ENCODE data around the gene AOAH.
"Not testable (repeated sequence)": the region's sequence is repeated elsewhere in the genome, so short reads cannot be mapped to it uniquely, and the experiment has no call there.

AOAH gene

GRCh38 chr7:36654436-36654835 is 69.9 kb downstream of the AOAH start:
- no peak for DNase-seq

DNA sequence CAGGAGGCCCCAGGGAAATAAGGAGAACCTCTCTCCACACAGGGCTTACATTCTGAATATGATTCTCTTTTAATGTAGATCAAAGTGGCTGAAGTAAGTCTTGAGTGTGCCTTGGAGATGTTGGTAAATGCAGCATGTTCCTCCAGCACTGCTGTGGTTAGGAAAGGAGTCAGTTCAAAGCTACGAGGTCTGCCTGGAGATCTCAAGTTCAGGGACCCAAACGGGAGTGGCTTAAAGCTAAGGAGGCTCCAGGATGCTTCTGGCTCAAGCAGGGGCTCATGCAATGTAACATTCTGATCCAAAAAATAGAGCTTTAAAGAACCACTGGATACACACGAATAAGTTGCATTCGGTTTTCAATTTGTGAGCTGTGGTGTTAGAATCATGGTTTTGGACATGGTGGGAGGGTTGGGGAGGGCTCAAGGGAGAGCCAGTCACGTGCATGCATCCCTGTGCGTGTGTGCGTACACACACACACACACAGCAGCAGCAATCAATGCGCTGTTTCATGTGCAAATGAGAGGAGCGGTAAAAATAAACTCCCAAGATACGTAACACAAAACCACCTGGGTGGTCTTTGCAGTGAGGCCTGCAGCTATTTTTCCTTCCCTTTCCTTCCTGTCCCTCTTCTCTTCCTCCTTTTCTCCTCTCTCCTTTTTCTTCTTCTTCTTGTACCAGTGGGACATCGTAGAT is 70.5 kb downstream of the AOAH start:
- no peak for DNase-seq

DNA sequence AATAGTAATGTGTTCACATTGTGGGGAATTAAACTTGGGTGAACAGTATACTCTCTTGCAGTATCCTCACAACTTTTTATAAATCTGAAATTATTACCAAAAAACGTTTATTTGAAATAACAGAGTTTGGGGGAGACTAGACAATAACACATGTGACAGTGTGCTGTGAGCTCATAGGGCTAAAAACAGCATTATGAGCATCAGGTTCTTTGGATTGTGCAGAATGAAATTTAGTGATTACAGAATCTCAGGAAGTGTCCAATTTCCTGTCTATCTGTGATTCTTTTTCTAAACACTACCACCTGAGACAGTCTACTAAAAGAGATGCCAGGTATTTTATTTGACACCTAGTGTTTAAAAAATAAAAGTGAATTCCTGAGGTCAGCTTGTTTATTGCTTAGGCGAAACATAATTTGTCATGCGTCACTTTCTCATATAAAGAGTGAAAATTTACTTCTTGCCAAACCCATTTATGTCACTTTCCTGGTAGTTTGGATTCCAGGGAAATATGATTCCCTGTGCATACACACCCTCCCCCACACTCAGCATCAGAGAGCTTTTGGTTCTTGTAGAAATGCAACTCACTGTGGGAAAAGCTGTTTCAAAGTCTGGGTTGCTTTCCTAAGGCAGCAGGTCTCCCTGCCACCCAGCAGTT is 71.2 kb downstream of the AOAH start:
- DNase-seq: peak; percentile 65

GRCh38 chr7:36652431-36652830 is 71.9 kb downstream of the AOAH start:
- DNase-seq: no peak

DNA sequence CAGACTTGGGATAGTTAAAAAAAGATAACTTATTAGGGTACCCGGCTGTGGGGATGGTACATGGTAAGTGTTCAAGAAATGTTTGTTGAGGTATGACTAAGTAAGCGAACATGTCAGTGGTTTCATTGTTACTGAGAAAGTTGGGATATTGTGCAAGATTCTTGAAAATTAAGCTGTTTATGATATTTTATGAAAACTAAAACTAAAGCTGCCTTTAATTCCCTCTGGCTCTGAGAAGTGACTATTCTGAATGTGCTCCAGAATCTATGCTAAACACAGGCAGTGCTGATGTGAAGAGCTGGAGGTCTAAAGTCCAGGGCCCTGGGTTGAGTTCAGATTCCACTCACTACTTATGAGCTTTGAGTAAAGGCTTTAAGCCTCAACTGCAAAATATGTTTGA is 72.9 kb downstream of the AOAH start:
- DNase-seq: peak; percentile 83

DNA sequence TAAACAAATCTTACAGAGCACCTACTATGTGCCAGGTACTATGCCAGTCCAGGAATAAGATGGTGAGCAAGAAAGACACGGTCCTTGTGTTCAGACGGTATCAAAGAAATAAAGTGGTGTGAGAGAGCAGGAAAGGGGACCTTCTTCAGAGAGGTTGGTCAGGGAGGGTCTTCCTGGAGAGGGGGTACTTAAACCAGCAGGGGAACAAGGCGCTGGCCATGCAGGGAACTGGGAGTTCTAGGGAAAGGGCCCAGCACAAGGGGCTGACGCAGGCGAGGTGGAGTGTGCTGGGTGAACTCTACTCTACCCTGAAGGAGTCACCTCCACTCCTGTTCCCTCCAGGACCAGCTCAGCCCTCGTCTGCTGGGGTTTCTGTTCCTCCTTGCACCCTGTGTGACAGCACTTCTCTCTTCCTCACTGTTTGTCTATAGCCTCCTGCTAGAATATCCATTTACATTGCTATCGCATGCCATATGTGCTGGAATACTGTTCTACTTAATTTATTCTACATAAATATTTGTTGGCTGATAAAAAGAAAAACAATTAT is 73.5 kb downstream of the AOAH start:
- DNase-seq: no peak

DNA sequence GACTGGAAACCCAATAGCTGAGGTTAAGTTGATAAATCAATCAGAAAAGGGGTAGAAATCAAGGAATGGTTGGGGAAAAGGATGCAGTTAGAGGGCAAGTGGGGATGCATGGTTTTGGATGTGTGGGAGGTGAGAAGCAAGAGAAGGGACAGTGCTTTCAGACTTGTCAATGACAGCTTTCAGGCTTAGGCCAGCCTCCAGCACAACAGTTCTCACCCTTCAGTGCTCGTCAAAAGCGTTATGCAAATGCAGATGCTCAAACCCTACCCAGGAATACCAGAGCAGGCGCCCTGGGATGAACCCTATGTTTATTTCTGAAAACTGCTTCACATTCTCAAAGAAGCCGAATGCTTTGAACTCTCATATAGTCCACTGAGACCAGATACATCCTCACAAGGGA is 74.0 kb downstream of the AOAH start:
- DNase-seq: no peak

DNA sequence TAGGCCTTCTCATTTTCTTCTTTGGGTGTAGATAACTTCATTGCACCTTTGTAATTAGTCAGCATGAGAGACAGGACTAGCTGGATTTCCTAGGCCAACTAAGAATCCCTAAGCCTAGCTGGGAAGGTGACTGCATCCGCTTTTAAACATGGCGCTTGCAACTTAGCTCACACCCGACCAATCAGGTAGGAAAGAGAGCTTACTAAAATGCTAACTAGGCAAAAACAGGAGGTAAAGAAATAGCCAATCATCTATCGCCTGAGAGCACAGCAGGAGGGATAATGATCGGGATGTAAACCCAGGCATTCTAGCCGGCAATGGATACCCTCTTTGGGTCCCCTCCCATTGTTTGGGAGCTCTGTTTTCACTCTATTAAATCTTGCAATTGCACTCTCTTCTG is 75.0 kb downstream of the AOAH start:
- not testable (repeated sequence) for DNase-seq

- DNase-seq: no peak
Observed at GRCh38 chr7:36648441-36648840, 75.9 kb downstream of the AOAH start.

DNA sequence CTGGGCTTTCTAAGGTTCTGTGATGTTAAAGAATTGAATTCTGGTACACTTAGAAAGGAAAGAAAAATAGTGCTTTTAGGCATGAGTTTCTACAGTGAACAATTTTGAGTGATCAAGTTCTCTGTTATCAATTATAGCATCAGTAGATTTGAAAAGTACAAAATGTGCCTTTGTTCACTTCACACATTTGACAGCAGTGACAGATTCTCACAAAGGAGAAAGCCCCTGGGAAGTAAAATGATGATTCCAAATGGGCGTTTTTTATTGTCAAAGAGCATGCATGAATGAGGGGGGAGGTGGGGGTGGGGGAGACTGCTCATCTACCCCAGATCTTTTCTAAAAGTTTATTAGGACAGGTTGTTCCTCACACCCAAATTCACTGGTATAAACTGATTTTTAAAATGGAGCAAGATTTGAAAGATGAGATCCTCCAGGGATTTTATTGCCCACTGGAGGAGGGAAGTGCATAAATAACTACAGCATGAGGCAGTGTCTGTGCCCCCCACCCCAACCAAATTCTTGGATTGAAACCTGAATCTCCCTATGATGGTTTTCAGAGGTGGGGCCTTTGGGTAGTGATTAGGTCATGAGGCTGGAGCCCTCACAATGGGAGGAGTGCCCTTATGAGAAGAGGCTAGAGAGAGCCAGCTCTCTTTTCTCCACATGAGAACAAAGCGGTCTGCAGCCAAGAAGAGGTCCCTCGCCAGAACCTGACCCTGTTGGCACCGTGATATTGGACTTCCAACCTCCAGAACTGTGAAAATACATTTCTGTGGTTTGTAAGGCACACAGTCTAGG is 79.5 kb downstream of the AOAH start:
- no peak for DNase-seq

- DNase-seq: no peak
Observed at GRCh38 chr7:36642414-36642813, 81.9 kb downstream of the AOAH start.

GRCh38 chr7:36642010-36642409 is 82.3 kb downstream of the AOAH start:
- no peak for DNase-seq

GRCh38 chr7:36640682-36641081 is 83.6 kb downstream of the AOAH start:
- no peak for DNase-seq

- no peak for DNase-seq
Observed at GRCh38 chr7:36639826-36640225, 84.5 kb downstream of the AOAH start.

DNA sequence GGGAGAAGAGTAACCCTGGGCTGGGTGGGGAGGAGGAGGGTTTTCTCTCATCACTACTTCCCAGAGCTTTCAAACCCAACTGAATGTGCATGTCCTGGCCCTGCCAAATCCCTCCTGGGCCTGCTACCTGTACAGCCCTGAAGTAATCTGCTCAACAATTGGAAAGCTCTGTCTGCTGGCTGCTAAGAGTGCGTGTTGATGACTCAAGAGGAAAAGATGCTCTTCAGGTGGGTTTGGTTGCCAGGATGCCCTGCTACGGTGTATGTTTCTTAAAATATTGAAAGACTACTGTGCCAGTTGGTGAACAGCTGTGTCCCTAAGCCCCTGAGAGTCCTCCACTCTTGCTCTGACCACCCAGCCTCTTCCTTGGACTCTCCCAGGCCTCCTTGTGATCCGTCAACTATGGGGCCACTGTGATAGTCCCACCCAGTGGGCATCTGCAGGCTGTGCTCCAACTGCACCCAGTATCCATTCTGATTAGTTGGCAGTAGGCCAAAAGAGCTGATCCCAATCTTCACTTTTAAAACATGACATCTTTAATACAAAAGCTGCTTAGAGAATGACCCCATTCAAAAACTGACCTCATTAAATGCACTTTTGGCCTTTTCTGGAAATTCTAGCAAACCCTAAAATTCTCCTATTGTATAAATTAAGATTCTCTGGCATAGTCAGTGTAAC is 85.6 kb downstream of the AOAH start:
- no peak for DNase-seq

GRCh38 chr7:36638140-36638539 is 86.2 kb downstream of the AOAH start:
- no peak for DNase-seq

GRCh38 chr7:36637417-36637816 is 86.9 kb downstream of the AOAH start:
- DNase-seq: no peak

GRCh38 chr7:36636126-36636525 is 88.2 kb downstream of the AOAH start:
- no peak for DNase-seq

- DNase-seq: no peak
Observed at GRCh38 chr7:36635091-36635490, 89.2 kb downstream of the AOAH start.

DNA sequence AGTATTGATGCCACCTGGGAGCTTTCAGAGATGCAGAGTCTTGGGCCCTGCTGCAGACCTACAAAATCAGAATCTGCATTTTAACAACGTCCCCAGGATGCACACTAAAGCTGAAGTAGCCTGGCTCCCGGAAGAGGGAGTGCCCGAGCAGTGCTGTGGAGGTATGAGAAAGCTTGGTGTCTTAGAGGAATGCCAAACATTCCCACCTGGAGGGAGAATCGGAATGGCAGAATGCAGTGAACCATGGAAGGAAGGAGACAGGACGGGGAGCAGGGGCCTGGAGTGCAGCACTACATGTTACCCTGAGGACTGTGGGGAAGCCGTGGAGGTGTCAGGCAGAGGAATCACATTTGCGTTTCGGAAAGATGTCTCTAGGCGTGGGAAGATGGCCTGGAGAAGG is 90.9 kb downstream of the AOAH start:
- DNase-seq: no peak

DNA sequence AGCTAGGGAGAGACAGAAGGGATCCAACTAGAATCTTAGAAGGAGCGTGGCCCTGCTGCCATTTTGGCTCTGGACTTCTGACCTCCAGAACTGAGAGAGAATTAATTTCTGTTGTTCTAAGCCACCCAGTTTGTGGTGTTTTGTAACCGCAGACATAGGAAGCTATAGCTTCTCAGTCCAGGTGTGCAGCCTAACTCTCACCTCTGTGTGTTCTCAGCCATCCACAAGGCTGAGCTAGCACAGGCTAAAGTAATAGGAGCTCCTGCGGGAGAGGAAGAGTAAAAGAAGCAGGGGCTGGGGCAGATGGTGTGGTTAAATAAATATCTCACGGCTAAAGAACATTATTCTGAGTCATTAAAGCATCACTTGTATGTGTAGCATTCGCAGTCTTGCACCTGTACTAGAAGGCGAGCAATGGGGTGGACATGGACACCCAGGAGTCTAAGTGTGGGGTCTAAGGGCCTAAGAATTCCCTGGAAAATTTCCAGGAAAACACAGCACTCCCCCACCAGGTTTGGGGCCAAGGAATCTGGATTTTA is 94.1 kb downstream of the AOAH start:
- no peak for DNase-seq

- DNase-seq: no peak
Observed at GRCh38 chr7:36629351-36629750, 94.9 kb downstream of the AOAH start.

DNA sequence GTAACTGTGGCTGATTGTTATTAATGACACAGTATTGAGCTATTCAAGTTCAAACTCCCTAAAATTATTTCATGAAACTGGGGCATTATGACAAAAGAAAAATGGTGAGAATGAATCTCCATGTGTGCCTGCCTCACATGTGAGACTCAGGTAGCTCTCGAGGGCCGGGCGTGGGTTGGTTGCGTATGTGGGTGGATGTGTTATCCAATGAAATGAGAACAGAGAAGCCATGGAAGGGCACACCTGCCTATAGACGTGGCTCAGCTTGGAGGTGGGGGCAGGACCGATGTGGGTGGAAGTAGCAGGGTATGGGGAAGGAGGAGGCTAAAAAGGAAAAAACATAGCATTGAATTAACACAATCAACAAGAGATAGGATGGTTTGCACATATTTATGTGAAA is 96.5 kb downstream of the AOAH start:
- DNase-seq: no peak
